ENCODE data around the gene ENOX1. TPM values are rescaled to one million over a fixed set of nuclear protein-coding genes. Genes with fewer than 3 reads are reported as not detected.

Gene ENOX1
- total RNA-seq, 1 donor from 2014 or later, result 11.5 TPM

DNA sequence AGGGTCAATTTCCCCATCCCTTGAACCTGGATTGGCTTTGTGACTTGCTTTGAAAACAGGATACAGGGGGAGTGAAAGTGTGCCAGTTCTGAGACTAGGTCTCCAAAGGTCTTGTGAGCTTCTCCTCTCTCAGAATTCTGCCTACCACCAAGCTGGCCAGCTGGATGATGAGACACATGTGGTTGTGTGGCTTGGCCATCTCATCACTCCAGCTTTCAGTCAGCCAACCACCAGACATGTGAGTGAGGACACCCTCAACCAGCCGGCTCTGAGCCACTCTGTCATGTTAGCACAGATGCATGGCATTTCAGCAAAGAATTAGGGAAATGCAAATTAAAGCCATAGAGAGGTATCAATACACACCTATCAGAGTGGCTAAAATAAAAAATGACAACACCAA, 29.5 kb downstream of the ENOX1 start:
- Histone ChIP-seq H3K27ac (ENCODE audit: low read depth, low read length) (no peak overlapping the region), H3K9me3 (ENCODE audit: control insufficient read depth in 3 of 3, low read length in 3 of 3) (no peaks in the 10 kb centered on the region), H3K9ac (ENCODE audit: low read depth in 1 of 3, low read length in 3 of 3) (no peak overlapping the region), H3K36me3 (ENCODE audit: control insufficient read depth in 3 of 3, insufficient read depth in 3 of 3, low read length in 3 of 3) (no peaks in the 10 kb centered on the region), H3K4me3 (ENCODE audit: low read length in 3 of 3) (no peak overlapping the region), H3K4me1 (ENCODE audit: control insufficient read depth in 3 of 3, insufficient read depth in 3 of 3, low read length in 3 of 3) (no peaks in the 10 kb centered on the region), H3K27me3 (ENCODE audit: control insufficient read depth in 3 of 3, insufficient read depth in 3 of 3, low read length in 3 of 3) (no peaks in the 10 kb centered on the region)

DNA sequence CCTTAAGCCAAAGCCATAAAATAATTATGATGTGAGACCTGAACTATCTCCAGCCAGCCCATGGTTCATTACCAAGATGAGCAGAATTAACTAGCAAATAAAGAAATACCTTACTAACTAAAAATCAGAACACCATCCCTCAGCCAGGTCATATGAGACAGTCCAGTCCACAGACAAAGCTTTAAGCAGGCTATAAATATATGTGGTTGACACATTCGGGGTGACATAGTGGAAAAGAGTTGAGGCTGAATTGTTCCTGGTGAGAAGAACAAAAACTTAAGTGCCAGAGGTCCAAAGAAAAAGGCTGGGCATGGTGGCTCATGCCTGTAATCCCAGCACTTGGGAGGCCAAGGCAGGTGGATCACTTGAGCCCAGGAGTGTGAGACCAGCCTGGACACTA, 30.9 kb downstream of the ENOX1 start:
- Histone ChIP-seq H3K27ac (ENCODE audit: low read depth, low read length) (no peak overlapping the region), H3K9me3 (ENCODE audit: control insufficient read depth in 3 of 3, low read length in 3 of 3) (no peaks in the 10 kb centered on the region), H3K27me3 (ENCODE audit: control insufficient read depth in 3 of 3, insufficient read depth in 3 of 3, low read length in 3 of 3) (no peaks in the 10 kb centered on the region), H3K4me1 (ENCODE audit: control insufficient read depth in 3 of 3, insufficient read depth in 3 of 3, low read length in 3 of 3) (no peaks in the 10 kb centered on the region), H3K9ac (ENCODE audit: low read depth in 1 of 3, low read length in 3 of 3) (no peak overlapping the region), H3K36me3 (ENCODE audit: control insufficient read depth in 3 of 3, insufficient read depth in 3 of 3, low read length in 3 of 3) (no peaks in the 10 kb centered on the region), H3K4me3 (ENCODE audit: low read length in 3 of 3) (no peak overlapping the region)

DNA sequence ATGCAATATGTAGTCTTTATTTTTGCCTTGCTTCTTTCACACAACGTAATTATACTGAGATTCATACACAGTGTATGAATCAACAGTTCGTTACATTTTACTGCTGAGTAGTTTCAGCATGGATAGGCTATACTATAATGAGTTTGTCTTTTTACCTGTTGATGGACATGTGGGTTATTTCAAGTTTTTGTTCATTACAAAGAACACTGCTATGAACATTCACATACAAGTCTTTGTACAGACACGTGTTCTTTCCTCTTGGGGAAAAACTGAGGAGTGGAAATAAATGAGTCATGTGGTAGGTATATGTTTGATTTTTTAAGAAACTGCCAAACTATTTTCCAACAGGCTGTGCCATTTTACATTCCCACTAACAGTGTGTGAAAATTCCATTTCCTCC, 35.1 kb downstream of the ENOX1 start:
- no peaks in the 10 kb centered on the region for H3K9me3 ChIP-seq (ENCODE audit: control insufficient read depth in 3 of 3, low read length in 3 of 3)
- H3K9ac ChIP-seq (ENCODE audit: low read depth in 1 of 3, low read length in 3 of 3), result no peak overlapping the region
- H3K27me3 ChIP-seq (ENCODE audit: control insufficient read depth in 3 of 3, insufficient read depth in 3 of 3, low read length in 3 of 3), result no peaks in the 10 kb centered on the region
- no peaks in the 10 kb centered on the region for H3K36me3 ChIP-seq (ENCODE audit: control insufficient read depth in 3 of 3, insufficient read depth in 3 of 3, low read length in 3 of 3)
- H3K4me1 ChIP-seq (ENCODE audit: control insufficient read depth in 3 of 3, insufficient read depth in 3 of 3, low read length in 3 of 3), result no peaks in the 10 kb centered on the region
- H3K4me3 ChIP-seq (ENCODE audit: low read length in 3 of 3), result no peak overlapping the region
- H3K27ac ChIP-seq (ENCODE audit: low read depth, low read length), result no peak overlapping the region

DNA sequence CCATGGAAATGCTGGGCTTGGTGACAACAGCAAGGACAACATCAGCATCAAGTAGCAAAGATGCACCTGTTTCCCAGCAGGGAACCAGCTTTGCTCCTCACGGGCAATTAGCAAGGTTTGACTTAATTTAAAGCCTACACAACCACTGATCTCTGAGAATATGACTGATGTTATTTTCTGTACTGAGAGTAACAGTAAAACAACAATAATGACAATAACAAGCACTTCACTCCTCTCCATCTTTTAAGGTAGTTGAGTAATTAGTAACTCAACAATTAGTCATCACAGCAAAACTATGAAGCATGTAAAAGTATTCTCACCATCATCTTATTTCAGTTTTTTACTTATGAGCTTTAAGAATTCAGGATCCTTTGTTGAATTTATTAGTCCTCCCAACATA, 37.3 kb downstream of the ENOX1 start:
- Histone ChIP-seq H3K27me3 (ENCODE audit: control insufficient read depth in 3 of 3, insufficient read depth in 3 of 3, low read length in 3 of 3) (no peaks in the 10 kb centered on the region), H3K4me1 (ENCODE audit: control insufficient read depth in 3 of 3, insufficient read depth in 3 of 3, low read length in 3 of 3) (no peaks in the 10 kb centered on the region), H3K9me3 (ENCODE audit: control insufficient read depth in 3 of 3, low read length in 3 of 3) (no peaks in the 10 kb centered on the region), H3K27ac (ENCODE audit: low read depth, low read length) (no peak overlapping the region), H3K9ac (ENCODE audit: low read depth in 1 of 3, low read length in 3 of 3) (no peak overlapping the region), H3K4me3 (ENCODE audit: low read length in 3 of 3) (no peak overlapping the region), H3K36me3 (ENCODE audit: control insufficient read depth in 3 of 3, insufficient read depth in 3 of 3, low read length in 3 of 3) (no peaks in the 10 kb centered on the region)

DNA sequence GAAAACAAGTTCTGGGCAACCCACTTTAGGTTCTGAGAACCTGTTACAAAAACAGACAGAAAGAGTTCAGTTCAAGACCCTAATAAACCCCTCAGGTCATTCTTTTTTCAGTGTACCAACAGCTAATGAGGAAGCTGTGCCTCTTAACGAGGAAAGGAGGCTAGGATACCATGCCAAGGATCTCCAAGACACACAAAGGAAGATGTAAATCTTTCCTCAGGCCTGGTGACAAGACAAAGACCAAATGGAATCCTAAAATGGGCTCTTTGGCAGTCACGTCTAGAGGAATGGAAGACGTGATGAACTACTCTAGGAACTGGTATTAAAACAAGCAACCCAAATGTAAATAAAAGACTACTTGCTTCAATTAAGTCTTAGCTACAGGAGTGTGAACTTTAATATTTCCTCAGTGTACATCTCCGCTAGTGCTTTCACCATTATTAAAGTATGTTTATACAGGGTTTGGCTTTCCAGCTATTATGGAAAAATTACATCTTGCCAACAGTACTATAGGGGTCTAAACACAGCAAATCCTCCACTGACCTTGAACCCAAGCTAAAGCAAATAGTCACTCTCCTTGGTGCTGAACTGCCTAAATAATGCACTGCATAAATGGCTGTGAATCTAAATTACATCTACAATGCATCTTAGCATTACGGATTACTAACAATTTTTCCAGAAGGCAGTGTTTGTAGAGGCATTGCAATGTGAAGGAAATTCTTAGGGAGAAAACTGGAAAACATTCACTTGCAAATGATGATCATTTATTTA, 42.3 kb downstream of the ENOX1 start:
- no peaks in the 10 kb centered on the region for H3K9me3 ChIP-seq (ENCODE audit: control insufficient read depth in 3 of 3, low read length in 3 of 3)
- H3K36me3 ChIP-seq (ENCODE audit: control insufficient read depth in 3 of 3, insufficient read depth in 3 of 3, low read length in 3 of 3), result no peaks in the 10 kb centered on the region
- no peaks in the 10 kb centered on the region for H3K4me1 ChIP-seq (ENCODE audit: control insufficient read depth in 3 of 3, insufficient read depth in 3 of 3, low read length in 3 of 3)
- no peak overlapping the region for H3K4me3 ChIP-seq (ENCODE audit: low read length in 3 of 3)
- no peaks in the 10 kb centered on the region for H3K27me3 ChIP-seq (ENCODE audit: control insufficient read depth in 3 of 3, insufficient read depth in 3 of 3, low read length in 3 of 3)
- H3K27ac ChIP-seq (ENCODE audit: low read depth, low read length), result no peak overlapping the region
- H3K9ac ChIP-seq (ENCODE audit: low read depth in 1 of 3, low read length in 3 of 3), result no peak overlapping the region

DNA sequence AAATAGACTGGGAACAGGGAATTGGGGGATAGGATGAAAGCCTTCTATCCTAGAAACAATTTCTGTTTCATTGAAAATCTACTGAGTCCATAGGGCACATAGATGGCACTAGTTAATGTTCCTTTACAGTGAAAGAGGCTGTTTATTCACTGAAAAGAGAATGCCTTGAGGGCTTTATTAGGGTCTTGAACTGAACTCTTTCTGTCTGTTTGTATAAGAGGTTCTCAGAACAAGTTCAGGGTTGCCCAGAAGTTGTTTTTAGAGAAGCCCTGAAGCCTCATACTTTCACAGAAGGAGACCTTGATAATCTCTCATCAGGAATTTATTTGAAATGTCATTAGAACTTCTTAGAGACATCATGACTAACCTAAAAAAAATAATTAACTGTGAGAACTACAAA, 43.9 kb downstream of the ENOX1 start:
- Histone ChIP-seq H3K4me1 (ENCODE audit: control insufficient read depth in 3 of 3, insufficient read depth in 3 of 3, low read length in 3 of 3) (no peaks in the 10 kb centered on the region), H3K27me3 (ENCODE audit: control insufficient read depth in 3 of 3, insufficient read depth in 3 of 3, low read length in 3 of 3) (no peaks in the 10 kb centered on the region), H3K9me3 (ENCODE audit: control insufficient read depth in 3 of 3, low read length in 3 of 3) (no peaks in the 10 kb centered on the region), H3K9ac (ENCODE audit: low read depth in 1 of 3, low read length in 3 of 3) (no peak overlapping the region), H3K4me3 (ENCODE audit: low read length in 3 of 3) (no peak overlapping the region), H3K27ac (ENCODE audit: low read depth, low read length) (no peak overlapping the region), H3K36me3 (ENCODE audit: control insufficient read depth in 3 of 3, insufficient read depth in 3 of 3, low read length in 3 of 3) (no peaks in the 10 kb centered on the region)

DNA sequence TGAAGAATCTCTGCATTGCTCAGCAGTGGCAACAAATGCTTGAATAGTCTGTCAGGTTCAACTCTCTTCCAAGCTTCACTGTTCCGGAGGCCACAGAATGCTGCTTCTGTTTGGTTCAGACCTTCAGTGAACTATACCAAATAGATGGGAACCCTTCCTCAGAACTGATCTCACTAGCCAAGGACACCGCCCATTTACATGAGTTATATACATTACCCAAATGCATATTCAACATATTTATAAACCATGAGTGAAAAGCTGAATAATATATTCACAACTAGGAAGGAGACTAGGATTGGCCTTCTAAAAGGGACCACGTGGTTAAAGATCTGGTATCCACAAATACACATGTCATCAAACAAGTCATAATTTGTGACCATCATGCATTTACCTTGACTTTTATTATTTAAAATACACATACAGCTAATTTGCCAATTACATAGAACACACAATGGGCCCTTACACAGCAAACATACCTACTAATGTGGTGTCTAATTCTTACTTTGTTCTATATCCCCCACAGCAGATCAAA, 49.3 kb downstream of the ENOX1 start:
- Histone ChIP-seq H3K36me3 (ENCODE audit: control insufficient read depth in 3 of 3, insufficient read depth in 3 of 3, low read length in 3 of 3) (no peaks in the 10 kb centered on the region), H3K9me3 (ENCODE audit: control insufficient read depth in 3 of 3, low read length in 3 of 3) (no peaks in the 10 kb centered on the region), H3K27me3 (ENCODE audit: control insufficient read depth in 3 of 3, insufficient read depth in 3 of 3, low read length in 3 of 3) (no peaks in the 10 kb centered on the region), H3K27ac (ENCODE audit: low read depth, low read length) (no peak overlapping the region), H3K4me3 (ENCODE audit: low read length in 3 of 3) (no peak overlapping the region), H3K9ac (ENCODE audit: low read depth in 1 of 3, low read length in 3 of 3) (no peak overlapping the region), H3K4me1 (ENCODE audit: control insufficient read depth in 3 of 3, insufficient read depth in 3 of 3, low read length in 3 of 3) (no peaks in the 10 kb centered on the region)

DNA sequence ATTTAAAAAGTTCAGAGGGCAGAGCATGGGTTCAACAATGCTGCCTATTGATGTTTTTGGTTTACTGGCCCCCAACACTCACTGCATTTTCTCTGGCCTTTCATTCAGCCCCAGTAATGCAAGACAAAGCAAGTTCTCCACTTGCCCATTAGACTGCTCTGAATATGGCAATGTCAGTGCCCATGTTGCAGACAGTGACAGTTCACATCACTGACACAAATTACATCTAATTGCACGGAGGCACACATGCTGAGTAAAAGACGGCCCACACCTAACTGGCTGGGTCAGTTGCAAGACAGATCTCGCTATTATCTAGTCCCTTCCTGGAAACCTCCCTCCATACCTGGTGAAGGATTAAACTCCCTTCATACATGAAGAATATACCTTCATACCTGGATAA, 54.0 kb downstream of the ENOX1 start:
- H3K4me1 ChIP-seq (ENCODE audit: control insufficient read depth in 3 of 3, insufficient read depth in 3 of 3, low read length in 3 of 3), result peaks cover 0 to 9% (median 0%) of the 10 kb centered on the region in 3 donors
- no peak overlapping the region for H3K27ac ChIP-seq (ENCODE audit: low read depth, low read length)
- H3K4me3 ChIP-seq (ENCODE audit: low read length in 3 of 3), result no peak overlapping the region
- no peak overlapping the region for H3K9ac ChIP-seq (ENCODE audit: low read depth in 1 of 3, low read length in 3 of 3)
- H3K27me3 ChIP-seq (ENCODE audit: control insufficient read depth in 3 of 3, insufficient read depth in 3 of 3, low read length in 3 of 3), result peaks cover 0 to 3% (median 0%) of the 10 kb centered on the region in 3 donors
- H3K9me3 ChIP-seq (ENCODE audit: control insufficient read depth in 3 of 3, low read length in 3 of 3), result no peaks in the 10 kb centered on the region
- H3K36me3 ChIP-seq (ENCODE audit: control insufficient read depth in 3 of 3, insufficient read depth in 3 of 3, low read length in 3 of 3), result no peaks in the 10 kb centered on the region

DNA sequence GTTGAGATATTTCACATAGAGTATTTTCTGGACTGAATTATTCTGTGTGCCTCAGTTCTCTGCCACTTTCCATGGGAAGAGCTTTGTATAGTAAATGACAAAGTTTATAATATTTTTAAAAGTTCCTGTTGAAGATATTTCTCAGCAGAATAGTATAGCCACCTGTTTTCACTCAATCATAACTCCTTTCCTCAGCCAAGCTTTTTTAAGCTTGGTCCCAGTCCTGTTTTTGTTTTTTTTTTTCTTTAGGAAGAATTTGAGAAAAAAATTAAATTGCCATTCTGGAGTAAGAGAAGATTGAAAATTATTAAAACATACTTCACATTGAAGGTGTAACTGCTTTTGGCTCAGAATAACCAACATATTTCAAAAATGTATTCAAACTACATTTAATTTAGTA, 55.5 kb downstream of the ENOX1 start:
- Histone ChIP-seq H3K27me3 (ENCODE audit: control insufficient read depth in 3 of 3, insufficient read depth in 3 of 3, low read length in 3 of 3) (peaks cover 0 to 3% (median 0%) of the 10 kb centered on the region in 3 donors), H3K9me3 (ENCODE audit: control insufficient read depth in 3 of 3, low read length in 3 of 3) (no peaks in the 10 kb centered on the region), H3K4me1 (ENCODE audit: control insufficient read depth in 3 of 3, insufficient read depth in 3 of 3, low read length in 3 of 3) (peaks cover 0 to 9% (median 0%) of the 10 kb centered on the region in 3 donors), H3K9ac (ENCODE audit: low read depth in 1 of 3, low read length in 3 of 3) (no peak overlapping the region), H3K36me3 (ENCODE audit: control insufficient read depth in 3 of 3, insufficient read depth in 3 of 3, low read length in 3 of 3) (no peaks in the 10 kb centered on the region), H3K4me3 (ENCODE audit: low read length in 3 of 3) (no peak overlapping the region), H3K27ac (ENCODE audit: low read depth, low read length) (no peak overlapping the region)

DNA sequence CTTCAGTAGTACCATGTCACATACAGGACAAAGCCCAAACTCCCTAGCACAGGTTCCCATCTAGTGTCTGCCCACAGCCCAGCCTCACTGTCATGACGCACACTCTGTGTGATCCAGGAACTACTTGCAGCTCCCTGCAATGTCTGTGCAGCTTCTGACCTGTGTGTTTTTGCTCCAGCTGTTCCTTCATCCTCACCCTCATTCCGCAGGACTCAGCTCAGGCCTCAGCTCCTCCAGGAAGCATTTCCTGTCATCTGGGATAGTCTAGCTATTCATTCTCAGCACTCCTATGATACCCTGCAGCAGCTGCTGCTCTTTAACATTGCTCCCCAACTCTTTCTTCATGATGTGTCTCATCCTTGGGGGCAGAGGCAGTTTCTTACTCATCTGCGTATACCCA, 56.1 kb downstream of the ENOX1 start:
- H3K9me3 ChIP-seq (ENCODE audit: control insufficient read depth in 3 of 3, low read length in 3 of 3), result no peaks in the 10 kb centered on the region
- H3K4me1 ChIP-seq (ENCODE audit: control insufficient read depth in 3 of 3, insufficient read depth in 3 of 3, low read length in 3 of 3), result peaks cover 0 to 9% (median 0%) of the 10 kb centered on the region in 3 donors
- no peaks in the 10 kb centered on the region for H3K36me3 ChIP-seq (ENCODE audit: control insufficient read depth in 3 of 3, insufficient read depth in 3 of 3, low read length in 3 of 3)
- no peak overlapping the region for H3K9ac ChIP-seq (ENCODE audit: low read depth in 1 of 3, low read length in 3 of 3)
- no peak overlapping the region for H3K4me3 ChIP-seq (ENCODE audit: low read length in 3 of 3)
- no peak overlapping the region for H3K27ac ChIP-seq (ENCODE audit: low read depth, low read length)
- H3K27me3 ChIP-seq (ENCODE audit: control insufficient read depth in 3 of 3, insufficient read depth in 3 of 3, low read length in 3 of 3), result peaks cover 0 to 3% (median 0%) of the 10 kb centered on the region in 3 donors
